GM12864 (cell line): ENCODE results near the gene DGKI.

ENCODE experiments used
- DNase-seq: peaks from one replicate; pipeline ENCODE4 v3.0.0-alpha.2; 2011; ENCODE audit warnings: low read depth
- H3K4me3 ChIP-seq: 2 replicates; pipeline ENCODE4 v1.5.1; 2011; ENCODE audit warnings: mild to moderate bottlenecking, low read depth, low read length, control low read depth
- TF ChIP-seq, protein P1 (sequence below): IDR thresholded peaks from 2 replicates; pipeline ENCODE4 v1.5.1; 2011; ENCODE audit warnings: low read depth, mild to moderate bottlenecking, moderate library complexity, low read length, control low read depth, inconsistent platforms; ENCODE audit errors: missing control alignments

DGKI gene

DNA sequence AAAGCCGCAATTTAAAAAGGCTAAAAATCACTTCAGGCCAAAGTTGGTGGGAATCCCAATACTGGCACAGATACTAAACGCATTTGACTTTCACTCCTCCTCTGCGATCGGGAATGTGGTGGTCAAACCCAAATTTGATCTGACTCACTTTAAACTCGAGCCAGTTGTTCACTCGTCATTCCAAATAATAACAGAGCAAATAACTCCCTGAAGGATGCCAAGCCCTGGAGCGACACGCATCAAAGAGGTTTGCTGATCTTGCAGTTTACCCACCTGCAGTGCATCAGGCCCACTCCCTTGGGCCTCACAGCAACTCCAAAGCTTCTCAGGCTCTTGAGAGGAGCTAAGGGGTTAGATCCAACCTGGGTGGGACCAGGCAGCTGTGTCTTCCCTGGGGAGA, 515.4 kb downstream of the DGKI start:
- TF ChIP-seq, protein P1, sequence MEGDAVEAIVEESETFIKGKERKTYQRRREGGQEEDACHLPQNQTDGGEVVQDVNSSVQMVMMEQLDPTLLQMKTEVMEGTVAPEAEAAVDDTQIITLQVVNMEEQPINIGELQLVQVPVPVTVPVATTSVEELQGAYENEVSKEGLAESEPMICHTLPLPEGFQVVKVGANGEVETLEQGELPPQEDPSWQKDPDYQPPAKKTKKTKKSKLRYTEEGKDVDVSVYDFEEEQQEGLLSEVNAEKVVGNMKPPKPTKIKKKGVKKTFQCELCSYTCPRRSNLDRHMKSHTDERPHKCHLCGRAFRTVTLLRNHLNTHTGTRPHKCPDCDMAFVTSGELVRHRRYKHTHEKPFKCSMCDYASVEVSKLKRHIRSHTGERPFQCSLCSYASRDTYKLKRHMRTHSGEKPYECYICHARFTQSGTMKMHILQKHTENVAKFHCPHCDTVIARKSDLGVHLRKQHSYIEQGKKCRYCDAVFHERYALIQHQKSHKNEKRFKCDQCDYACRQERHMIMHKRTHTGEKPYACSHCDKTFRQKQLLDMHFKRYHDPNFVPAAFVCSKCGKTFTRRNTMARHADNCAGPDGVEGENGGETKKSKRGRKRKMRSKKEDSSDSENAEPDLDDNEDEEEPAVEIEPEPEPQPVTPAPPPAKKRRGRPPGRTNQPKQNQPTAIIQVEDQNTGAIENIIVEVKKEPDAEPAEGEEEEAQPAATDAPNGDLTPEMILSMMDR = no peak
- H3K4me3 ChIP-seq = no peak overlapping the region
- DNase-seq = no peak
